Astrocyte (in vitro differentiated cells and primary cell): Measurements from ENCODE around the gene COL8A2. TPM values are rescaled to one million over a fixed set of nuclear protein-coding genes. Genes with fewer than 3 reads are reported as not detected.

Source experiments
- DNase-seq: peaks from one replicate; pipeline ENCODE4 v3.0.0-alpha.2; 2010; ENCODE audit warnings: low read depth
- FAIRE-seq: peaks from 2 replicates; lab custom pipeline; 2011; peaks lifted over from hg19 to GRCh38; lab: Jason Lieb, UNC
- H2AFZ ChIP-seq: 2 replicates; pipeline ENCODE4 v1.6.0; 2012; ENCODE audit warnings: low read depth, low read length, inconsistent platforms
- H3K27ac ChIP-seq: 2 replicates; pipeline ENCODE4 v1.5.1; 2011; ENCODE audit warnings: low read depth, low read length, inconsistent platforms
- H3K27me3 ChIP-seq: 2 replicates; pipeline ENCODE4 v1.6.0; 2011; ENCODE audit warnings: low read length, inconsistent platforms; ENCODE audit not compliant: insufficient read depth
- H3K36me3 ChIP-seq: 2 replicates; pipeline ENCODE4 v1.5.1; 2011; ENCODE audit warnings: low read length, inconsistent platforms; ENCODE audit not compliant: insufficient read depth
- H3K4me1 ChIP-seq: 2 replicates; pipeline ENCODE4 v1.5.1; 2011; ENCODE audit warnings: low read length, inconsistent platforms; ENCODE audit not compliant: insufficient read depth
- H3K4me2 ChIP-seq: 2 replicates; pipeline ENCODE4 v1.6.0; 2012; ENCODE audit warnings: low read length, inconsistent platforms
- H3K4me3 ChIP-seq: 2 replicates; pipeline ENCODE4 v1.5.1; 2011; ENCODE audit warnings: low read depth, mild to moderate bottlenecking, low read length, inconsistent platforms; ENCODE audit not compliant: insufficient read depth
- H3K79me2 ChIP-seq: 2 replicates; pipeline ENCODE4 v1.6.0; 2012; ENCODE audit warnings: mild to moderate bottlenecking, low read length, inconsistent platforms; ENCODE audit not compliant: insufficient read depth
- H3K9ac ChIP-seq: 2 replicates; pipeline ENCODE4 v1.6.0; 2012; ENCODE audit warnings: mild to moderate bottlenecking, low read length, inconsistent platforms
- H3K9me3 ChIP-seq: 2 replicates; pipeline ENCODE4 v1.5.1; 2012; ENCODE audit warnings: low read depth, mild to moderate bottlenecking, low read length, inconsistent platforms; ENCODE audit not compliant: insufficient read depth
- H4K20me1 ChIP-seq: 2 replicates; pipeline ENCODE4 v1.6.0; 2012; ENCODE audit warnings: low read length, inconsistent platforms; ENCODE audit not compliant: insufficient read depth
- H3K27ac Mint-ChIP-seq: one replicate; pipeline ENCODE4 v1.8.0; 2021; ENCODE audit warnings: mild to moderate bottlenecking, mixed read lengths; ENCODE audit not compliant: unreplicated experiment
- H3K27me3 Mint-ChIP-seq: one replicate; pipeline ENCODE4 v1.8.0; 2021; ENCODE audit warnings: low read depth, mixed read lengths; ENCODE audit not compliant: unreplicated experiment
- H3K36me3 Mint-ChIP-seq: one replicate; pipeline ENCODE4 v1.8.0; 2021; ENCODE audit warnings: low read depth, mixed read lengths; ENCODE audit not compliant: unreplicated experiment
- H3K4me1 Mint-ChIP-seq: one replicate; pipeline ENCODE4 v1.8.0; 2021; ENCODE audit warnings: low read depth, mixed read lengths; ENCODE audit not compliant: unreplicated experiment
- H3K4me3 Mint-ChIP-seq: one replicate; pipeline ENCODE4 v1.8.0; 2021; ENCODE audit warnings: mild to moderate bottlenecking, moderate library complexity, mixed read lengths; ENCODE audit not compliant: unreplicated experiment
- H3K9me3 Mint-ChIP-seq: one replicate; pipeline ENCODE4 v1.8.0; 2021; ENCODE audit warnings: mild to moderate bottlenecking, mixed read lengths; ENCODE audit not compliant: unreplicated experiment
- EZH2 ChIP-seq: IDR thresholded peaks from 2 replicates; pipeline ENCODE4 v1.6.1; 2012; ENCODE audit warnings: mild to moderate bottlenecking, low read length, inconsistent platforms; ENCODE audit not compliant: insufficient read depth
- total RNA-seq: library from RNA; stranded (reverse); gene quantifications from 2 replicates; pipeline ENCODE4 v1.2.1, GENCODE V29; 2021
- TF ChIP-seq, protein P1 (sequence below): IDR thresholded peaks from 2 replicates; pipeline ENCODE4 v1.5.1; 2011; ENCODE audit warnings: low read depth, mild to moderate bottlenecking, inconsistent platforms, low read length, moderate library complexity; ENCODE audit not compliant: insufficient read depth

COL8A2 gene
- total RNA-seq, 1 donor from 2014 or later, result 3.4 TPM

DNA sequence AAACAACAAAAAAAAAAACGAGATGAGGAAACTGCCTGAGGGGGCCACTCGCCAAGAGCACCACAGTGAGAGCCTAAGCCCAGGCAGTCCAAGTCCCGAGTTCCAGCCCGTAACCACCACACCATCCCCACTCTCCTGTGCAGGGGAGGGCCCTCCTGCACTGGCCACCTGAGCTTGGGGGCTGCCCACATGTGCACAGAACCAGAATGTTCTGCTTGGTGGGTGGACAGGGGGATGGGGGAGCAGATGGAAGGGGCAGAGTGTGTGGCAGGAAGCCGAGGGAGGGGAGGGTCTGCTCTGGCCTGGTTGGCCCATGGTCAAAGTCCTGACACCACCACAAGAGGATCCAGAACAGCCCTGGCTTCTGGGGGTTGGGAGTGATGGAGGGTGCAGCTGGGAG lies 18.8 kb downstream of the COL8A2 start:
- Histone ChIP-seq H3K4me3 (no peak overlapping the region), H3K9ac (no peak overlapping the region), H3K27me3 (no peaks in the 10 kb centered on the region), H3K27ac (no peak overlapping the region), H2AFZ (no peak overlapping the region), H4K20me1 (no peaks in the 10 kb centered on the region), H3K4me1 (peaks cover 23% of the 10 kb centered on the region), H3K36me3 (no peaks in the 10 kb centered on the region), H3K79me2 (no peaks in the 10 kb centered on the region), H3K9me3 (no peaks in the 10 kb centered on the region), H3K4me2 (no peak overlapping the region)
- Mint-ChIP-seq H3K4me3 (no peak overlapping the region), H3K27me3 (peaks cover 5% of the 10 kb centered on the region), H3K36me3 (no peaks in the 10 kb centered on the region), H3K4me1 (peaks cover 22% of the 10 kb centered on the region), H3K9me3 (peaks cover 1% of the 10 kb centered on the region), H3K27ac (no peak overlapping the region)
- FAIRE-seq (no peak), DNase-seq (no peak)
- TF ChIP-seq, protein P1, sequence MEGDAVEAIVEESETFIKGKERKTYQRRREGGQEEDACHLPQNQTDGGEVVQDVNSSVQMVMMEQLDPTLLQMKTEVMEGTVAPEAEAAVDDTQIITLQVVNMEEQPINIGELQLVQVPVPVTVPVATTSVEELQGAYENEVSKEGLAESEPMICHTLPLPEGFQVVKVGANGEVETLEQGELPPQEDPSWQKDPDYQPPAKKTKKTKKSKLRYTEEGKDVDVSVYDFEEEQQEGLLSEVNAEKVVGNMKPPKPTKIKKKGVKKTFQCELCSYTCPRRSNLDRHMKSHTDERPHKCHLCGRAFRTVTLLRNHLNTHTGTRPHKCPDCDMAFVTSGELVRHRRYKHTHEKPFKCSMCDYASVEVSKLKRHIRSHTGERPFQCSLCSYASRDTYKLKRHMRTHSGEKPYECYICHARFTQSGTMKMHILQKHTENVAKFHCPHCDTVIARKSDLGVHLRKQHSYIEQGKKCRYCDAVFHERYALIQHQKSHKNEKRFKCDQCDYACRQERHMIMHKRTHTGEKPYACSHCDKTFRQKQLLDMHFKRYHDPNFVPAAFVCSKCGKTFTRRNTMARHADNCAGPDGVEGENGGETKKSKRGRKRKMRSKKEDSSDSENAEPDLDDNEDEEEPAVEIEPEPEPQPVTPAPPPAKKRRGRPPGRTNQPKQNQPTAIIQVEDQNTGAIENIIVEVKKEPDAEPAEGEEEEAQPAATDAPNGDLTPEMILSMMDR, result no peak
- TF ChIP-seq EZH2, result no peak

DNA sequence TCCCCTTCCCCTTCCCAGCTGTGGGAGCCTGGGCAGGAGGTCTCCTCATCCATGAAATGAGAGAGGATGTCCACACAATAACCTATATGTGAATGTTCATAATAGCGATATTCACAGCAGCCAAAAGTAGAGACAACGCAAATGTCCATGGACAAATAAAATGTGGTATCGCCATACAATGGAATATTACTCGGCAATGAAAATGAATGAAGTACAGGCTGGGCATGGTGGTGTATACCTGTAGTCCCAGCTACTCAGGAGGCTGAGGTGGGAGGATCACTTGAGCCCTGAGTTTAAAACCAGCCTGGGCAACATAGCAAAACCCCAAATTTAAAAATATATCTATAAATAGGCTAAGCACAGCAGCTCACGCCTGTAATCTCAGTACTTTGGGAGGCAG lies 23.5 kb downstream of the COL8A2 start:
- Histone ChIP-seq H3K36me3 (no peaks in the 10 kb centered on the region), H3K9me3 (no peaks in the 10 kb centered on the region), H2AFZ (no peak overlapping the region), H3K4me2 (no peak overlapping the region), H3K79me2 (no peaks in the 10 kb centered on the region), H3K4me3 (no peak overlapping the region), H3K27ac (no peak overlapping the region), H3K9ac (no peak overlapping the region), H3K27me3 (no peaks in the 10 kb centered on the region), H3K4me1 (no peaks in the 10 kb centered on the region), H4K20me1 (no peaks in the 10 kb centered on the region)
- peaks cover 2% of the 10 kb centered on the region for H3K4me1 Mint-ChIP-seq
- H3K36me3 Mint-ChIP-seq, result peaks cover 1% of the 10 kb centered on the region
- H3K4me3 Mint-ChIP-seq, result no peak overlapping the region
- no peaks in the 10 kb centered on the region for H3K9me3 Mint-ChIP-seq
- TF ChIP-seq, protein P1, result no peak
- no peak for TF ChIP-seq EZH2
- DNase-seq (no peak), FAIRE-seq (no peak)
- H3K27me3 Mint-ChIP-seq, result no peaks in the 10 kb centered on the region
- no peak overlapping the region for H3K27ac Mint-ChIP-seq

DNA sequence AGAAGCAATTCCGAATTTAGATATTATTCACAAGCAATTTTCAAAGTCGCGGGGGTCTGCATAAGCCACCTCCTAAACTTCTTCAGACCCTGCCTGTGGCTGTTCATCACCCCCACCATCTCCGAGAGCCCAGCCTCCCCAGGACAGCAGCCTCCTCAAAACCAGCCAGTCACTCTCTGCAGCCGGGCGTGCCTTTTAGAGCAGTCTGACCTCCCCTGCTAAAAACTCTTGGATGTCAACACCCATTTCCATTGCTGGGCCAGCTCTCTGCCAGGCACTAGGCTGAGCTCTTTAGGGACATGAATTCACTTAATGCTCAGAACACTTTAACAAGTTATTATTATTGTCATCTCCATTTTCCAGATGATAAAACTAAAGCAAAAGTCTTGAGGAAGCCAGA lies 24.6 kb downstream of the COL8A2 start:
- Histone ChIP-seq H3K4me2 (no peak overlapping the region), H3K4me3 (no peak overlapping the region), H3K9ac (no peak overlapping the region), H3K27me3 (no peaks in the 10 kb centered on the region), H3K9me3 (no peaks in the 10 kb centered on the region), H3K27ac (no peak overlapping the region), H2AFZ (no peak overlapping the region), H3K4me1 (no peaks in the 10 kb centered on the region), H4K20me1 (peaks cover 6% of the 10 kb centered on the region), H3K79me2 (no peaks in the 10 kb centered on the region), H3K36me3 (peaks cover 3% of the 10 kb centered on the region)
- Mint-ChIP-seq H3K36me3 (peaks cover 4% of the 10 kb centered on the region), H3K4me1 (peaks cover 2% of the 10 kb centered on the region), H3K9me3 (no peaks in the 10 kb centered on the region), H3K4me3 (no peak overlapping the region), H3K27me3 (no peaks in the 10 kb centered on the region), H3K27ac (no peak overlapping the region)
- TF ChIP-seq, protein P1, result no peak
- no peak for TF ChIP-seq EZH2
- DNase-seq (no peak), FAIRE-seq (no peak)
